Keratinocyte (primary cell): ENCODE results near the gene RALGAPA2. TPM values are rescaled to one million over a fixed set of nuclear protein-coding genes. Genes with fewer than 3 reads are reported as not detected.
A peak's percentile ranks its signal among the peaks of the same experiment; 100 is the strongest.

Source experiments
- DNase-seq: peaks from one replicate; pipeline ENCODE4 v3.0.0-alpha.2; 2011; ENCODE audit warnings: low read depth, missing footprints, low spot score
- FAIRE-seq: peaks from 2 replicates; lab custom pipeline; 2011; peaks lifted over from hg19 to GRCh38; lab: Jason Lieb, UNC
- H2AFZ ChIP-seq: 2 replicates; pipeline ENCODE4 v1.6.0; 2012; ENCODE audit warnings: low read length, control low read depth, inconsistent platforms; ENCODE audit not compliant: control insufficient read depth
- H3K27ac ChIP-seq: 2 replicates; pipeline ENCODE4 v1.5.1; 2011; ENCODE audit warnings: low read length; ENCODE audit not compliant: control insufficient read depth, insufficient read depth
- H3K27me3 ChIP-seq: 3 replicates; pipeline ENCODE4 v1.6.0; 2011; ENCODE audit warnings: low read length; ENCODE audit not compliant: control insufficient read depth, insufficient read depth; ENCODE audit errors: extremely low read depth
- H3K36me3 ChIP-seq, 2 experiments: 2 replicates in 1 of 2; 3 replicates in 1 of 2; pipeline ENCODE4 v1.5.1; 2011; ENCODE audit warnings: low read length in 2 of 2, mild to moderate bottlenecking in 1 of 2; ENCODE audit not compliant: control insufficient read depth in 2 of 2, insufficient read depth in 2 of 2; ENCODE audit errors: extremely low read depth in 1 of 2
- H3K4me1 ChIP-seq: 3 replicates; pipeline ENCODE4 v1.5.1; 2011; ENCODE audit warnings: low read length; ENCODE audit not compliant: control insufficient read depth, insufficient read depth; ENCODE audit errors: extremely low read depth
- H3K4me2 ChIP-seq: 3 replicates; pipeline ENCODE4 v1.6.0; 2011; ENCODE audit warnings: low read depth, low read length; ENCODE audit not compliant: control insufficient read depth, insufficient read depth; ENCODE audit errors: extremely low read depth
- H3K4me3 ChIP-seq, 3 experiments: fragments of 200-600 bp in 1 of 3; sonication (generic) in 1 of 3; 2 replicates in 2 of 3; 3 replicates in 1 of 3; pipeline ENCODE4 v1.5.1; 2011 to 2016; ENCODE audit warnings: low read length in 3 of 3, mild to moderate bottlenecking in 3 of 3, control low read depth in 2 of 3, inconsistent platforms in 1 of 3, low read depth in 1 of 3, mixed read lengths in 1 of 3, mixed run types in 1 of 3, moderate library complexity in 1 of 3; ENCODE audit not compliant: control insufficient read depth in 2 of 3, insufficient read depth in 2 of 3; ENCODE audit errors: extremely low read depth in 1 of 3
- H3K79me2 ChIP-seq: 2 replicates; pipeline ENCODE4 v1.6.0; 2012; ENCODE audit warnings: low read length; ENCODE audit not compliant: control insufficient read depth, insufficient read depth
- H3K9ac ChIP-seq: 3 replicates; pipeline ENCODE4 v1.6.0; 2011; ENCODE audit warnings: low read length; ENCODE audit not compliant: control insufficient read depth, insufficient read depth; ENCODE audit errors: extremely low read depth
- H3K9me1 ChIP-seq: 3 replicates; pipeline ENCODE4 v1.6.0; 2011; ENCODE audit warnings: low read length; ENCODE audit not compliant: control insufficient read depth, insufficient read depth; ENCODE audit errors: extremely low read depth
- H3K9me3 ChIP-seq: 2 replicates; pipeline ENCODE4 v1.5.1; 2012; ENCODE audit warnings: low read depth, low read length; ENCODE audit not compliant: control insufficient read depth
- H4K20me1 ChIP-seq: 3 replicates; pipeline ENCODE4 v1.6.0; 2011; ENCODE audit warnings: low read length; ENCODE audit not compliant: control insufficient read depth, insufficient read depth; ENCODE audit errors: extremely low read depth
- CTCF ChIP-seq, 3 experiments: IDR thresholded peaks in 1 of 3; conservative IDR thresholded peaks in 1 of 3; optimal IDR thresholded peaks in 1 of 3; 2 replicates in 2 of 3; 3 replicates in 1 of 3; pipeline versions ENCODE3 to v1.5.1; 2011; ENCODE audit warnings: low read length in 3 of 3, mild to moderate bottlenecking in 3 of 3, moderate library complexity in 2 of 3, control low read depth in 1 of 3, inconsistent platforms in 1 of 3; ENCODE audit not compliant: insufficient read depth in 2 of 3; ENCODE audit errors: extremely low read depth in 1 of 3
- EZH2 ChIP-seq: IDR thresholded peaks from one replicate; pipeline ENCODE4 v1.6.1; 2012; ENCODE audit warnings: inconsistent platforms, mild to moderate bottlenecking, low read length, moderate library complexity
- dilution Hi-C: fragments of 300-500 bp; cut with MboI; formaldehyde crosslinking; loops from one replicate; pipeline ENCODE4 v1.7.0; 2020; ENCODE audit warnings: low sequenced_read_pairs; ENCODE audit not compliant: extremely low pct_ligation_motif_present
- polyA plus RNA-seq, 5 experiments: library from polyadenylated mRNA; depleted of rRNA in 3 of 5; stranded (reverse) in 3 of 5; stranded (forward) in 1 of 5; unstranded in 1 of 5; fragments of >200 nt; gene quantifications; 1 replicate in 1 of 5; 2 replicates in 3 of 5; 3 replicates in 1 of 5; pipeline versions ENCODE4 v1.2.1 to v1.2.3, GENCODE V29; 2011 to 2012; ENCODE audit warnings: missing spikeins in 2 of 5, low read depth in 1 of 5, low replicate concordance in 1 of 5

RALGAPA2 gene
- polyA plus RNA-seq, 1 donor (not counting 4 experiments of a cell fraction or from before 2014, with no cell fraction given): 3.2 TPM

- H3K4me2 ChIP-seq: peak overlapping the region; percentile 71
- dilution Hi-C loops: no loop called here
- H3K4me3 ChIP-seq: peak overlapping the region in 2 of 3 experiments; percentile 34 to 40
- H3K4me1 ChIP-seq: peaks cover 40% of the 10 kb centered on the region
- H3K9me3 ChIP-seq: no peaks in the 10 kb centered on the region
- peak overlapping the region; percentile 77 for H3K9ac ChIP-seq
- H3K79me2 ChIP-seq: no peaks in the 10 kb centered on the region
- peak overlapping the region; percentile 90 for H3K27ac ChIP-seq
- no peaks in the 10 kb centered on the region for H3K36me3 ChIP-seq
- no peaks in the 10 kb centered on the region for H3K27me3 ChIP-seq
- H2AFZ ChIP-seq: no peak overlapping the region
- no peak for TF ChIP-seq EZH2
- TF ChIP-seq CTCF (optimal IDR thresholded peaks at IDR 0.05 in 1 of 3, IDR thresholded peaks at IDR 0.05 in 1 of 3, conservative IDR thresholded peaks at IDR 0.05 in 1 of 3; ENCODE audit: extremely low read depth in 1 of 3, insufficient read depth in 2 of 3, low read length in 3 of 3): no peak
- peak; percentile 96 for DNase-seq
- FAIRE-seq: peak; percentile 89
- no peaks in the 10 kb centered on the region for H3K9me1 ChIP-seq
- no peaks in the 10 kb centered on the region for H4K20me1 ChIP-seq
Observed at GRCh38 chr20:20549267-20549612, 163.2 kb downstream of the RALGAPA2 start.

GRCh38 chr20:20548527-20549266, 163.7 kb downstream of the RALGAPA2 start:
- H3K9me3 ChIP-seq: no peaks in the 10 kb centered on the region
- no peaks in the 10 kb centered on the region for H3K9me1 ChIP-seq
- H3K4me3 ChIP-seq: no peak overlapping the region
- H2AFZ ChIP-seq: no peak overlapping the region
- dilution Hi-C loops: no loop called here
- H3K9ac ChIP-seq: peak overlapping the region; percentile 77
- TF ChIP-seq EZH2 (no peak), CTCF (optimal IDR thresholded peaks at IDR 0.05 in 1 of 3, IDR thresholded peaks at IDR 0.05 in 1 of 3, conservative IDR thresholded peaks at IDR 0.05 in 1 of 3; ENCODE audit: extremely low read depth in 1 of 3, insufficient read depth in 2 of 3, low read length in 3 of 3) (no peak)
- no peaks in the 10 kb centered on the region for H3K27me3 ChIP-seq
- peak; percentile 99 for FAIRE-seq
- H3K36me3 ChIP-seq: no peaks in the 10 kb centered on the region
- DNase-seq: peak; percentile 93
- H3K4me1 ChIP-seq: peaks cover 40% of the 10 kb centered on the region
- H3K79me2 ChIP-seq: no peaks in the 10 kb centered on the region
- peak overlapping the region; percentile 71 for H3K4me2 ChIP-seq
- no peaks in the 10 kb centered on the region for H4K20me1 ChIP-seq
- H3K27ac ChIP-seq: peak overlapping the region; percentile 90
